ENCODE data around the gene GAK. TPM values are rescaled to one million over a fixed set of nuclear protein-coding genes. Genes with fewer than 3 reads are reported as not detected.

Gene GAK
- total RNA-seq, 1 experiment from 2014 or later = 121 TPM

GRCh38 chr4:964346-965025 lies 32.4 kb upstream of the GAK start:
- DNase-seq (ENCODE audit: low read depth) = no peak

GRCh38 chr4:963276-964225 lies 31.4 kb upstream of the GAK start:
- DNase-seq (ENCODE audit: low read depth) = no peak

GRCh38 chr4:962231-963208 lies 30.4 kb upstream of the GAK start:
- DNase-seq (ENCODE audit: low read depth) = no peak

GRCh38 chr4:961351-962230 lies 29.5 kb upstream of the GAK start:
- no peak for DNase-seq (ENCODE audit: low read depth)

- DNase-seq (ENCODE audit: low read depth) = no peak
Observed at GRCh38 chr4:960636-961350, 28.7 kb upstream of the GAK start.

- no peak for DNase-seq (ENCODE audit: low read depth)
Observed at GRCh38 chr4:960140-960635, 28.1 kb upstream of the GAK start.

- DNase-seq (ENCODE audit: low read depth) = no peak
Observed at GRCh38 chr4:959338-960139, 27.4 kb upstream of the GAK start.

- DNase-seq (ENCODE audit: low read depth) = no peak
Observed at GRCh38 chr4:958696-959337, 26.7 kb upstream of the GAK start.

GRCh38 chr4:958314-958665 lies 26.2 kb upstream of the GAK start:
- no peak for DNase-seq (ENCODE audit: low read depth)

- DNase-seq (ENCODE audit: low read depth) = no peak
Observed at GRCh38 chr4:957581-958313, 25.6 kb upstream of the GAK start.

- DNase-seq (ENCODE audit: low read depth) = no peak
Observed at GRCh38 chr4:957231-957580, 25.1 kb upstream of the GAK start.

- DNase-seq (ENCODE audit: low read depth) = no peak
Observed at GRCh38 chr4:956531-957230, 24.6 kb upstream of the GAK start.

GRCh38 chr4:955931-956381 lies 23.8 kb upstream of the GAK start:
- DNase-seq (ENCODE audit: low read depth) = no peak

- no peak for DNase-seq (ENCODE audit: low read depth)
Observed at GRCh38 chr4:955161-955921, 23.2 kb upstream of the GAK start.

GRCh38 chr4:954211-955020 lies 22.3 kb upstream of the GAK start:
- DNase-seq (ENCODE audit: low read depth) = no peak

Data from HT1080 (cell line).